ENCODE measurements around the gene C18orf54.
"Not testable (repeated sequence)": the region's sequence is repeated elsewhere in the genome, so short reads cannot be mapped to it uniquely, and the experiment has no call there.

DNA sequence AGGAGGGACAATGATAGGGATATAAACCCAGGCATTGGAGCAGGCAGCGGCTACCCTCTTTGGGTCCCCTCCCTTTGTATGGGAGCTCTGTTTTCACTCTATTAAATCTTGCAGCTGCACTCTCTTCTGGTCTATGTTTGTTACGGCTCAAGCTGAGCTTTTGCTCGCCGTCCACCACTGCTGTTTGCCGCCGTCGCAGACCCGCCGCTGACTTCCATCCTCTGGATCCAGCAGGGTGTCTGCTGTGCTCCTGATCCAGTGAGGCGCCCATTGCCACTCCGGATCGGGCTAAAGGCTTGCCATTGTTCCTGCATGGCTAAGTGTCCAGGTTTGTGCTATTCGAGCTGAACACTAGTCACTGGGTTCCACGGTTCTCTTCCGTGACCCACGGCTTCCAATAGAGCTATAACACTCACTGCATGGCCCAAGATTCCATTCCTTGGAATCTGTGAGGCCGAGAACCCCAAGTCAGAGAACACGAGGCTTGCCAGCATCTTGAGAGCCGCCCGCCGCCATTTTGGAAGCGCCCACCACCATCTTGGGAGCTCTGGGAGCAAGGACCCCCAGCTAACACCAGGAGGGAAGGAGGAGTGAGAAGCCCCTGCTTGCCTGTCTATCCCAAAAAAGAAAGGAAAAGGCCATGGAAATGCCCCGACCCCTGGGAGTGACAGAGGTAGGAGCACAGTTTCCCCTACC is 29.2 kb downstream of the C18orf54 start:
- not testable (repeated sequence) for TF ChIP-seq CTCF, POLR2A, POLR2AphosphoS5 (IDR thresholded peaks at IDR 0.05)
